Renal cortex interstitium (tissue), 11 donors: Measurements from ENCODE around the gene KCNT2. TPM values are rescaled to one million over a fixed set of nuclear protein-coding genes. Genes with fewer than 3 reads are reported as not detected.
A peak's percentile ranks its signal among the peaks of the same experiment; 100 is the strongest.
"Not testable (repeated sequence)": the region's sequence is repeated elsewhere in the genome, so short reads cannot be mapped to it uniquely, and the experiment has no call there.

Experiments used
- DNase-seq, 11 donors: peaks; one replicate each; pipeline ENCODE4 v3.0.0-alpha.2; 2013; ENCODE audit warnings: low read depth in 9 of 11, low spot score in 4 of 11; ENCODE audit errors: extremely low read depth in 1 of 11
- polyA plus RNA-seq, 3 donors: library from polyadenylated mRNA; unstranded; fragments of 120-200 nt; gene quantifications; one replicate each; pipeline ENCODE4 v1.2.1, GENCODE V29; 2013; ENCODE audit not compliant: insufficient read length in 3 of 3

KCNT2 gene
- polyA plus RNA-seq, 3 donors = 8.2 to 12.2 (median 11.2) TPM

DNA sequence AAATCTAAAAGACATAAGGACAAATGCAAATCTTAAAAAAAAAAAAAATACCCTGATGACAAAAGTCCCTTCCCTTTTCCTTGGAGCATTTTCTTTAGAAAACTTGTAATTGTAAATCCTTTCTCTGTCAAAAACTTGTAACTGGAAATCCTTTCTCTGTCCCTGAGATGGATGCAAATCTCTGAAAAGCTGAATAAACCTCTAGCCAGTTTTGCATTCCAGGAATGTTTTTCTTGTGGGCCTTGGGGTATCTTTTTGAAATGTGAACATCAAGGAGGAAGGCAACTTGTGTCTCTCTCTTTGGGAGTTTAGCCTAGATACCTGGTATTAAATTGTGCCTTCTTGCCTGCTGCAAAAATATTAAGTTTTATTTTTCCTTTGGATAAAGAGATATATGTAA is 305.3 kb downstream of the KCNT2 start:
- no peak for DNase-seq

DNA sequence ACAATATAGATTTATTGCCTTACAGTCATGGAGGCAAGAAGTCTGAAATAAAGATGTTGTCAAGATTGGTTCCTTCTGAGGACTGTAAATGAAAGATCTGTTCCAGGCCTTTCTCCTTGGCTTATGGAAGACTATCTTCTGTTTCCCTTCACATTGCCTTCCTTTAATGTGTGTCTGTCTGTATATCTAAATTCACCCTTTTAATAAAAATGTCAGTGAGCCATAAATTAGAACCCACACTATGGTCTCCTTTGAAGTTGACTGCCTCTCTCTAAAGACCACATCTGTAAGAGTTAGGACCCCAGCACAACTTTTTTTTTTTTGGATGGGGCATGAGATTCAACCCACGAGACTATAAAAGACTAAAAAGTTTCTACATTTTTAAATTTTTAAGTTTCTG is 305.8 kb downstream of the KCNT2 start:
- peak in 3 of 11 donors; percentile 5 to 9 (median 8) for DNase-seq

DNA sequence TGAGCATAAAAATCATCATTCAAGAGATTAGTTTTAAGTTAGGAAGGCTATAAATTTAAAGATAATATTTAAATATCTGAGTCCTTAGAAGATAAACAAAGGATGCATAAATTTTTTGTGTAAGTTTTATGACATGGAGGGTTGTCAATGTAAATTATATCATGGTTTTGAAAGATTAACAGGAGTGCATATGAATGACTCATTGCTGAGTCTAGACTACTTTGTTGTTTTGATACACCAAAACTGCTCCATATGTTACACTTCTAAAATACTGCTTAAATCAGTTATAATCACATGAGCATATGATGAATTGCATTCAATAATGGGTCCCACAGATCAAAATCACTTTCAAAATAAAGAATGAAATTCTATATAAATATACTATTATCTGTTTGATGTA is 312.5 kb downstream of the KCNT2 start:
- no peak for DNase-seq

DNA sequence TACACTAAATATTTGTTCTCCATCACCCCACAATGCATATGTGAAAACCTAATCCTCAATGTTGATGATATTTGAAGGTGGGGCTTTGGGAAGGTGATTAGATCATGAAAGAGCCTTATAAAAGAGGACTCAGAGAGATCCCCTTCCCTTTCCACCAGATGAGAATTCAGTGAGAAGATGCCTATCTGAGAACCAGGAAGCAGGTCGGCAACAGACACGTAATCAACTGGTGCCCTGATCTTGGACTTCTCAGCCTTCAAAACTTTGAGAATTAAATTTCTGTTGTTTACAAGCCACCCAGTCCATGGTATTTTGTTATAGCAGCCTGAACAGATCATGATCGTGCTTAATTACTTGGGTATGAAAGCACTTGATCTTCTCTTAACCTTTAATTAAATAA is 329.4 kb downstream of the KCNT2 start:
- DNase-seq = no peak

DNA sequence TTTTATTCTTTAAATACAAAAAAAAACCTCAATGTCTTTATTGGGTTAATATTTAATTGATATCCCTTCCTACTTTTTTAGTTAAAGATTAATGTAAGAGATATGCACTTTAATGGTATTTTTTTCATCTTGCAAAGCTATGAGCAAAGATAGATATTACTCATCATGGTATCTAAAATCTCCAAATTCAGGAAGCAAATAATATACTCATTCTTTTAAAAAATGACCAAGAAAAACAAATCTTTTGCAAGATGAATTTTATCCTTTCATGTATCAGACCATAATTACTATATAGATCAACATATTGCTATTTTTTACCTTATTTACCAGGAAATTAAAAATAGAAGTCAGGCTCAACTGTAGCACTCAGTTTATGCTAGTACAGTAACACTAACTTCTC is 330.4 kb downstream of the KCNT2 start:
- DNase-seq = no peak

DNA sequence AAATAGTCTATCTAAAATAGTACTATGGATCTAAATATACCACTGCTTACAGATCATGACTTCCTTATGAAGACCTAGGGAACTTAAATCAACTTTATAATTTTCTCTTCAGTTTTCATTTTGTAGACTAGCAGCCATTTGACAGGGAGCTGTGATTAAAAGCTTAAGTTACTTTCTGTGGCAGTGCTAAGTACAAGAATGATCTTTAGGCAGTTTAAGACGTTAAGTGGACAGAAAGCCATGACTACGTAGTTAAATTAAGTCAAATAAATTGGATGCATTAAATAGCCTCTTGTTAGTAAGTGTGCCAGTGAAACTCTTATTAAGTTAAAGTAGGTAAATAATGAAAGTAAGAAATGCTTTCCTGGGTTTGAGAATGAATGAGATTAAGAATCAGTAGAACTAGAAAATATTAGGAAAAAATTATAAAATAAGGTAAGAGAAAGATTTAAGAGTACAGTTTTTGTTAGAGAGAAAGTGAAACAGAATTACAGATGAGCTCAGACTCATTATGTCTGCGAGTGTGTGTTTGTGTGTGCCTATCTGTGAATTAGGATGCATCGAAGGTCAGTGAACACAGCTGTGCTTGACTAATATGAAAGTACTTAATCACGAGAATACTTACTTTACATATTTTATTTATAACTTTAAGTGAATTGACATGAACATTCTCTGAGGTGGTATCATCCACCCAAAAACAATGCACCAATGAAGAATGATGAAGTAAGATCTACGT is 336.9 kb downstream of the KCNT2 start:
- no peak for DNase-seq

DNA sequence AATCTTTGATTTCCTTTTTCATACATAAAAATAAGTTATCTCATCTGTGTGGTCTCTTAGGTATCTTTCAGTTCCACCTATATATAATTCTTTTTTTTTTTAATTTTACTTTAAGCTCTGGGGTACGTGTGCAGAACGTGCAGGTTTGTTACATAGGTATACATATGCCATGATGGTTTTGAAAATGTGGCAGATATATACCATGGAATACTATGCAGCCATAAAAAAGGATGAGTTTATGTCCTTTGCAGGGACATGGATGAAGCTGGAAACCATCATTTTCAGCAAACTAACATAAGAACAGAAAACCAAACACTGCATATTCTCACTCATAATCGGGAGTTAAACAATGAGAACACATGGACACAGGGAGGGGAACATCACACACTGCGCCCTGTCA is 345.2 kb downstream of the KCNT2 start:
- DNase-seq = not testable (repeated sequence)

DNA sequence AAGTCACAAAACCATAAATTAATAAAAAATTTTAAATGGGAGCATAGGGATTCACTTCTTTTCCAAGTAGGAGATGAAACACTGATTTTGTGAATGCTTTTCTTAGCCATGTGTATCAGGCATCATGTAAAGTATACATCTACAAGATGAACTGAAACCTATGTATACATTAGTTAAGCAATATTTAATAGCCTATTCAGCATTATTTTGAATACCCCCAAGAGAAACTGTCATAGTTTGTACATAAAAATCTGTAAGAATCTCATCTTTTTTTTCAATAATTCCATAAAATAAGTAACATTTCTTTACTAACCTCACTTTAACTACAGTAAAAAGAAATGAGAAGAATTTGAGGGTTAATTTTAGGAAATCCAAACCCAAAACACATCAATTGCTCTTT is 348.0 kb downstream of the KCNT2 start:
- no peak for DNase-seq

DNA sequence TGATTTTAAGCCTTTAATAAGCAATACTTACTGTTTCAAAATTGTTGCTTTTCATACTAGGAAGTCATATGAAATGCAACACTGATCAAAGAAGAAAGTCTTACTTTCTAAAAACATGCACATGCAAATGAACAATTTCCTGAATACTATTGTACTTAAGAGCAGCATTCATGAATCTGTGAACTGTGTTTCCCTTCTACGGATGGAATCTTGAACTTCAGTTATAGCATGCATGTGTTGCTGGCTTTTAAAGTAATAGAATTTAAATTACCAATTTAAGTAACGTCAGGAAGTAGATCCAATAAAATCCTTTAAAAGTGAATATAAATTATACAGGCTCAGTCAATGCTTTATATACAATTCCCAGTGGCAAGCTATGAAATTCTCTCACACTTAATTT is 348.9 kb downstream of the KCNT2 start:
- DNase-seq = peak in 1 of 11 donors; percentile 7

DNA sequence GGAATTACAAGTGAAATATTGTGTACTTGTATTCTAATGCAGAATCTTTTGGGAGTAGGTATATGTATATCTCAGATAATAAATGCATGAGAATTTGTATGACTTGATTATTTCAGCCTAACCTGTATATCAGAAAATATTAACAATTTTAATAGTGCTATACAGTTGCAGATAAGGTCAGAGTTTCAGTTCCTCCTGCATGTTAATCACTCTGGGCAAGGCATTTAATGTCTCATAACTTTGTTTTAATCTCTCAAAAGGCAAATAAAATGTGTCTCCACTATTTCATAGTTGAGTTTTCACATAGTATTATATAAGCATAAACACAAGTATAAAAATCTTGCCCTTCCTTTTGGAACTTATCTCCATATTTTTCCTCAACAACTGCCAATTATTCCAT is 352.5 kb downstream of the KCNT2 start:
- DNase-seq = no peak

DNA sequence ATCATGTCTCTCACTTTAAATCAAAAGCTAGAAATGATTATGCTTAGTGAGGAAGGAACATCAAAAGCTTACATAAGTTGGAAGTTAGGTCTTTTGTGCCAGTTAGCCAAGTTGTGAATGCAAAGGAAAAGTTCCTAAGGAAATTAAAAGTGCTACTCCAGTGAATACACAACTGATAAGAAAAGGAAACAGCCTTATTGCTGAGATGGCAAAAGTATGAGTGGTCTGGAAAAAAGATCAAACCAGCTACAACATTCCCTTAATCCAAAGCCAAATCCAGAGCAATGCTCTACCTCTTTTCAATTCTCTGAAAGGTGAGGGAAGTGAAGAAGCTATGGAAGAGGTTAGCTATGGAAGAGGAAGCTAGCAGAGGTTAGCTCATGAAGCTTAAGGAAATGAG is 378.7 kb downstream of the KCNT2 start:
- DNase-seq = no peak

DNA sequence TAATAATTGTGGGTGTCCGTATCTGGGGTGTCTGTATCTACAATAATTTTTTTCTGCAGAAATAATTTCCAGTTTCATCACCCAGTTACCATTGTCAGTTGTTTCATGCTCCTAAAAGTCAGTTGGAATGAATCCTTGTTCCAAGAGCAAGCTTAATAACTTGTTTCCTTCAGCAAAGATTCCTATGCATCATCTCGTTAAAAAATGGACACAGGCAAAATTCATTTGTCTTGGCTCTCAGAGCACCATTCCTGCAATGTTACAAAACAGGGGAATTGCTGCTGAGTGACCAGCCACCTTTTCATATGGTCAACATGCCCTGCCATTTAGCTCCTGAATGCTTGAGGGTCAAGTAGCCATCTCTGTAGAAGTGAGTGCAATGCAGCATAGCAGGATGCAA is 393.4 kb downstream of the KCNT2 start:
- DNase-seq = no peak

DNA sequence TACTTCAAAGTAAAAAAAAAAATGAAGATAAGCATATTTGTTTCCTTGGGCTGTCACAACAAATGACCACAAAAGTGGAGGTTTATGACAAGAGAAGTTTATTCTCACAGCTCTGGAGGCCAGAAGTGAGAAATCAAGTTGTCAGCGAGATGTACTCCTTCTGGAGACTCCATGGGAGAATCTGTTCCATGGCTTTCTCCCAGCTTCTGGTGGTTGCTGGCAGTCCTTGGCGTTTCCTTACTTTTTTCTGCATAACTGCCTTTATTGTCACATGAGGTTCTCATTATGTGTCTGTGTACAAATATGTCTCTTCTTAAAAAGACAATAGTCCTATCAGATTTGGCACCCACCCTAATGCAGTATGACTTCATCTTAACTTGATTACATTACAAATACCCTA is 398.3 kb downstream of the KCNT2 start:
- peak in 9 of 11 donors; percentile 4 to 28 (median 13) for DNase-seq

DNA sequence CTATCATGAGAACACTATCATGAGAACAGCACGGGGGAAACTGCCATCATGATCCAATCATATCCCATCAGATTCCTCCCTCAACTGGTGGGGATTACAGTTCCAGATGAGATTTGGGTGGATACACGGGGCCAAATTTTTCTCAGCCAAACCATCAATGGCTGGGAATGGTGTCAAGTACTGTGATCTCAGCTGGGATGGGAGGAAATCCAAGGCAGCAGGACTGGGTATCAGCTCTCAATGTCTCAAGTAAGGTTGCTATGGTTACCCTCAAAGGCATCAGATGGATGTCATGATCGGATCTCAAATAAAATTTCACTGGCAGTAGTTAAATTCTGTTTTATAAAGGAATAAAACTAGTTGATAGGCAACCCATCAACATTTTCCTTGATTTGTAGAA is 399.0 kb downstream of the KCNT2 start:
- DNase-seq = no peak

DNA sequence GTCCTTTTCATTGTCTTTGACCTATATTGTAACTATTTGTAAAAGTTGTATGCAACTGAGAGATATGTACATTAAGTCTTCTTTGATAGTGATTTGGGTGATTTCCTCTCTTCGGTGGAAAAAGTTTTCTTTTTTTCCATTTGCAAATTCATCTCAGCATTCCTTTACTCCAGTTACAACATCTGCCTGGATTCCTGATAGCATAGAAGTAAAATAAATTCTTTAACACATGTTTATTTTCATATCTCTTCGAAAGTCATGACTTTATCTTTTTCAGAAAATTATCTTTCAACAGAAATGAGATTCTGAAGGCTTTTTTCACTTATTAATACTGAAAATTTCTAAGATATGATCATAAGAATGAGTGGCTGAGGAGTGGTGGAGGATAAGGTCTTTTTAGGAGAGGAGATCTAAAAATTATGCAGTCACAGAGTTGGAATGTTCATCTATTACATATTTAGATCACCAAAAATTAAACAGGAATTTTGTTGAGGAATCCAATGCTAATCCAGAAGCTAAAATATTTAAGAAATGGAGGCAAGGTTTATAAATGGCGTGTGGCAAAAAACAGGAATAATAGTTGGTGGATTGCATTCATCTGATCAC is 400.5 kb downstream of the KCNT2 start:
- DNase-seq = no peak

DNA sequence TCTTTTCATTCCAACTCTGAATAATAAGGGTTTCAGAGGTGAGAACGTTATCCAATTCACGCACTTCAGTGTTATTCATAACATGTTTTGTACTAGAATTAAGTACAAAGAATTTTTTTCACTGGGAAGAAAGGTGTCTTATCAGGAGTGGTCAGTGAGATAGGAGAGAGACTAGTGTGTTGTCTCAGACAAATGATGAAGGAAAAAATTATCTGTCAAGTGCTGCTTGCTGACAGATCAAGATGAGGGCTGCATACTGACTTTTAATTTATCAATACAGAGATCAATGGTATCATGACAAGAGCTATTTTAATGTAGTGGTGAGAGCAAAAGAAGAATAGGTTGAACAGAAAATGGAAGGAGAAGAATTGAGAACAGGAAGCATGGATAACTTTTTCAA is 402.4 kb downstream of the KCNT2 start:
- no peak for DNase-seq

DNA sequence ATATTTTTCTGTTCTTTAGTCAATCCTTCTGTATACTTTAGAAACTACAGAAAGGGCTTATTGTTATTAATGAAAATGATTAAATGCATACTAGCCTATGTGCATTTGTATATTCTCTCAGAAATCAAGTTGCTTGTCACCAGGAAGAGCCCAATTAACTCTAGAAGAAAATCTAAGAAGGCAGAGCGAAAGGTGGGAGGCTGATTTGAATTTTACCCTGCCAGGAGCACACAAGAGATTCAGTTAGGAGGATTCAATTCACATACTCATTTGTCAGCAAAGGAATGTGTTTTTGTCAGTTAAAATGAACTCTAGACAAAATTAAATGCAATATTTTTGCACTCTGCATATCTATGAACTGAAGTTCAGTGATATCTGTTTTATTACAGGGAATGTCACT is 411.8 kb downstream of the KCNT2 start:
- DNase-seq = no peak

DNA sequence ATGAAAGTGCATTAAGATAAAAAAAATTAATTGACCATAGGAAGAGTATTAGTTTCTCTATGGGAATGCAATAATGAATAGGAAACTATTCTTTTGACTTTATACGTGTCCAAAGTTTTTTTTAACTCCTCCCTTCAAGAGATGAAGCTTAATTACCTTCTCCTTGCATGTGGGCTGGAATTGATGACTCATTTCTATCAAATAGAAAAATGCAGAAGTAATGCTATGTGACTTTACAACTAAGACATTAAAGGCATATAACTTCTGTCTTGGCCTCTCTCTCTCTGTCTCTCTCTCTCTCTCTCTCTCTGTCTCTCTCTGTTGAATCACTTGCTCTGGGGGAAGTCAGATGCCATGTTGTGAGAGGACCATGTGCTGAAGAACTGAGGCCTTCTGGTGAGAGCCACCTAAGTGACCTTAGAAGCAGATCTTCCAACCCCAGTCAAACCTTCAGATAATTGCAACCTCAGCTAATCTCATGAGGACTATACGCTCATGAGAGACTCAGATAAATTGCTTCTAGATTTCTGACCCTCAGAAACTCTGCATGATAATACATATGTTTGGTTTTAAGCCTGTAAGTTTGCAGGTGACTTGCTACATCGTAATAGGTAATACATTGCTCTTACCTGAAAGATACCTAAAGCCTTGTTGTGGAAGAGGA is 414.2 kb downstream of the KCNT2 start:
- DNase-seq = no peak

DNA sequence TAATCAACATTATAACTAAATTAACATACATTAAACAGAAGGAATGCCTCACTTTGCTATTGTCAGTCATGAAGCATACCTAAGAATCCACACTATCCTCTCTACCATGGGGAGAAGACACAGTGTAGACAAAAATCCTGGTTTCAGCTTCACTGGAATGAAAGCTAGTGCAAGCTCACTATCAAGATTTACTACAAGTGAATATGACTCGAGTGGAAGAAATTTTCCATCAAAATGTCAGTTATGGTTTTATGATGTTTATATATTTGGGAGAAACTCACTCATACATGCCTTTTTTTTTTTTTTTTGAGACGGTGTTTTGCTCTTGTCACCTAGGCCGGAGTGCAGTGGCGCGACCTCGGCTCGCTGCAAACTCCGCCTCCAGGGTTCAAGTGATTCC is 424.3 kb downstream of the KCNT2 start:
- no peak for DNase-seq

DNA sequence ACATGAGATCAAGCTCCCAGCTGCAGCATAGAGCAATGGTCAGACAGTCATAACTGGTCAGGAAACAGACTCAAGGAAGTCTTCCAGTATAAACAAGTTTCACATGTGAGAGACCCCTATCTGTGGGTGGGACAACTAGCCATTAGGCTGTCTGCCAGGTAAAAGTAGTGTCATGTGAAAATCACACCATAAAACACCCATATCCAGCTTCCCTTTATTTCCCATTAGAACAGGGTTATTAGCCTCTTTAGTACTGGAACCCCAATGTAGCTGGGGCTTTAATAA is 426.7 kb downstream of the KCNT2 start:
- no peak for DNase-seq
